K562 (cell line): ENCODE data around the gene C22orf39. TPM values are rescaled to one million over a fixed set of nuclear protein-coding genes. Genes with fewer than 3 reads are reported as not detected.
A peak's percentile ranks its signal among the peaks of the same experiment; 100 is the strongest.

Experiments
- DIDO1 ChIP-seq: fragments of 450-650 bp; IDR thresholded peaks from 2 replicates; pipeline ENCODE4 v1.6.1; 2016; ENCODE audit warnings: low read depth, missing biosample characterization, missing genetic modification characterization
- IRF2 ChIP-seq: sonication (generic); formaldehyde crosslinking; IDR thresholded peaks from 2 replicates; pipeline ENCODE4 v1.8.1; 2022; ENCODE audit warnings: mild to moderate bottlenecking, missing genetic modification reagents
- MCM5 ChIP-seq: fragments of 450-650 bp; IDR thresholded peaks from 2 replicates; pipeline ENCODE4 v1.6.1; 2016; ENCODE audit warnings: low read depth
- MLX ChIP-seq, 2 experiments: fragments of 450-650 bp in 1 of 2; sonication (generic) in 1 of 2; formaldehyde crosslinking; conservative IDR thresholded peaks; 2 replicates each; pipeline versions ENCODE4 v1.4.0 to v1.8.1; 2020 to 2022; ENCODE audit warnings: mild to moderate bottlenecking in 1 of 2, missing genetic modification reagents in 1 of 2
- PBX2 ChIP-seq, 2 experiments: IDR thresholded peaks in 1 of 2; conservative IDR thresholded peaks in 1 of 2; 2 replicates each; pipeline ENCODE4 v1.6.1; 2016; ENCODE audit warnings: low read depth in 2 of 2, mild to moderate bottlenecking in 1 of 2, missing compliant biosample characterization in 1 of 2, missing genetic modification characterization in 1 of 2, moderate library complexity in 1 of 2
- SRSF7 ChIP-seq: fragments of 200-400 bp; formaldehyde crosslinking; optimal IDR thresholded peaks from 2 replicates; pipeline ENCODE3; 2017; ENCODE audit warnings: mild to moderate bottlenecking, low read depth, low read length
- ZFX ChIP-seq: sonication (generic); formaldehyde crosslinking; IDR thresholded peaks from 2 replicates; pipeline ENCODE4 v1.8.0; 2022; ENCODE audit warnings: mild to moderate bottlenecking, missing genetic modification reagents, moderate library complexity
- ZNF586 ChIP-seq: fragments of 450-650 bp; formaldehyde crosslinking; conservative IDR thresholded peaks from 2 replicates; pipeline ENCODE4 v1.4.0; 2020; ENCODE audit warnings: mild to moderate bottlenecking, moderate library complexity
- polyA plus RNA-seq, 8 experiments: library from polyadenylated mRNA; depleted of rRNA in 4 of 8; stranded (reverse) in 5 of 8; unstranded in 3 of 8; fragments of >200 nt; fragmentation: Nextera tagmentation in 2 of 8; fragmentation: Illumina TruSeq in 1 of 8; extraction: Ambion mirVana in 2 of 8; extraction: Trizol in 1 of 8; gene quantifications; 2 replicates each; pipeline versions ENCODE4 v1.2.1 to v1.2.3, GENCODE V29; 2011 to 2014; ENCODE audit warnings: inconsistent platforms in 1 of 8, missing spikeins in 1 of 8
- total RNA-seq, 7 experiments: library from RNA; depleted of rRNA in 6 of 7; stranded (reverse); fragments of >200 nt in 6 of 7; fragmentation: Illumina TruSeq in 2 of 7; extraction: Trizol in 2 of 7; gene quantifications; 2 replicates each; pipeline versions ENCODE4 v1.2.1 to v1.2.3, GENCODE V29; 2011 to 2021; ENCODE audit warnings: low replicate concordance in 1 of 7
- TF ChIP-seq, protein P1 (sequence below): IDR thresholded peaks from 3 replicates; pipeline ENCODE4 v1.6.1; 2011; ENCODE audit warnings: borderline replicate concordance, mild to moderate bottlenecking, moderate library complexity; ENCODE audit not compliant: insufficient read length; ENCODE audit errors: extremely low read depth
- TF ChIP-seq, protein P2 (sequence below): IDR thresholded peaks from 2 replicates; pipeline ENCODE4 v1.6.1; 2012; ENCODE audit warnings: low read depth, low read length, improper control_type of control experiment, borderline replicate concordance

C22orf39 gene
- total and polyA plus RNA-seq, 9 of the 15 experiments (the other 6 are each of a cell fraction or from before 2014, with no cell fraction given): 20.4 to 139 (median 66.8) TPM

DNA sequence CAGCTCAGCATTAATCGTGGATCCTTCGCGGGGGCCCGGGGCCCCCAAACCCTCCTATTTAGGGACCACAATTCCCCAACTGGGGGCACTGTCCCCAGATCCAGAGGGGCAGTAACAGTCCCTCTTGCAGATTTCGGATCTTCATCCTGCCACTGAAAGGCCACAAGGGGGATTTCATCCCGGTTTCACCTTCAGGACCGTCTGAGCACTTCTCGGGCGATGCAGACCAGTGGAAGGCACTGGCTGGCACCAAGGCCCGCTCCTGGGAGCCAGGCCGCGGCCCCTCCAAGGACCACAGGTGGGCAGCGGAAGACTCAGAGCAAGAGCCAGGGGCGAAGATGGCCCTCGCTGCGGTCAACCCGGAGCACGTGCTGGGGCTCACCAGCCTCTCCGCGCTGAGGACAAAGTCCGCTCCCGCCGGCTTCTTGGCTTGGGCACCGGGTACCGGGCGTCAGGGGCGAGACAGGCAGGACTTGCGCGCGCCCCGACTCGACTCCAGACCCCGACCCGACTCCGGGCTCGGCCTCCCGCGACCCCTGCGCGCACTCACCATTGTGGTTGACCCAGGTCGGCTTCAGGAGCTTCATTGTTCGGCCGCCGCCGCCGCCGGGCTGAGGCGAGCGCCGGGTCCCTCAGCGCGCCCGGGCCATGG, 16.5 kb downstream of the C22orf39 start (continued):
- TF ChIP-seq, protein P1, sequence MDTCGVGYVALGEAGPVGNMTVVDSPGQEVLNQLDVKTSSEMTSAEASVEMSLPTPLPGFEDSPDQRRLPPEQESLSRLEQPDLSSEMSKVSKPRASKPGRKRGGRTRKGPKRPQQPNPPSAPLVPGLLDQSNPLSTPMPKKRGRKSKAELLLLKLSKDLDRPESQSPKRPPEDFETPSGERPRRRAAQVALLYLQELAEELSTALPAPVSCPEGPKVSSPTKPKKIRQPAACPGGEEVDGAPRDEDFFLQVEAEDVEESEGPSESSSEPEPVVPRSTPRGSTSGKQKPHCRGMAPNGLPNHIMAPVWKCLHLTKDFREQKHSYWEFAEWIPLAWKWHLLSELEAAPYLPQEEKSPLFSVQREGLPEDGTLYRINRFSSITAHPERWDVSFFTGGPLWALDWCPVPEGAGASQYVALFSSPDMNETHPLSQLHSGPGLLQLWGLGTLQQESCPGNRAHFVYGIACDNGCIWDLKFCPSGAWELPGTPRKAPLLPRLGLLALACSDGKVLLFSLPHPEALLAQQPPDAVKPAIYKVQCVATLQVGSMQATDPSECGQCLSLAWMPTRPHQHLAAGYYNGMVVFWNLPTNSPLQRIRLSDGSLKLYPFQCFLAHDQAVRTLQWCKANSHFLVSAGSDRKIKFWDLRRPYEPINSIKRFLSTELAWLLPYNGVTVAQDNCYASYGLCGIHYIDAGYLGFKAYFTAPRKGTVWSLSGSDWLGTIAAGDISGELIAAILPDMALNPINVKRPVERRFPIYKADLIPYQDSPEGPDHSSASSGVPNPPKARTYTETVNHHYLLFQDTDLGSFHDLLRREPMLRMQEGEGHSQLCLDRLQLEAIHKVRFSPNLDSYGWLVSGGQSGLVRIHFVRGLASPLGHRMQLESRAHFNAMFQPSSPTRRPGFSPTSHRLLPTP: no peak
- TF ChIP-seq IRF2 (no peak), ZFX (CRISPR knock-in tag) (no peak), MCM5 (no peak), PBX2 (CRISPR knock-in tag; IDR thresholded peaks at IDR 0.05; ENCODE audit: low read depth) (no peak), PBX2 (tag; conservative IDR thresholded peaks at IDR 0.05; ENCODE audit: low read depth) (no peak), ZNF586 (CRISPR knock-in tag) (peak; percentile 81; the same call in 1 of the 2 replicates), DIDO1 (tag) (peak; percentile 46; the same call in 1 of the 2 replicates), MLX (CRISPR knock-in tag; conservative IDR thresholded peaks at IDR 0.05) (no peak; a peak in 1 of 4 replicates), SRSF7 (no peak)
- TF ChIP-seq, protein P2, sequence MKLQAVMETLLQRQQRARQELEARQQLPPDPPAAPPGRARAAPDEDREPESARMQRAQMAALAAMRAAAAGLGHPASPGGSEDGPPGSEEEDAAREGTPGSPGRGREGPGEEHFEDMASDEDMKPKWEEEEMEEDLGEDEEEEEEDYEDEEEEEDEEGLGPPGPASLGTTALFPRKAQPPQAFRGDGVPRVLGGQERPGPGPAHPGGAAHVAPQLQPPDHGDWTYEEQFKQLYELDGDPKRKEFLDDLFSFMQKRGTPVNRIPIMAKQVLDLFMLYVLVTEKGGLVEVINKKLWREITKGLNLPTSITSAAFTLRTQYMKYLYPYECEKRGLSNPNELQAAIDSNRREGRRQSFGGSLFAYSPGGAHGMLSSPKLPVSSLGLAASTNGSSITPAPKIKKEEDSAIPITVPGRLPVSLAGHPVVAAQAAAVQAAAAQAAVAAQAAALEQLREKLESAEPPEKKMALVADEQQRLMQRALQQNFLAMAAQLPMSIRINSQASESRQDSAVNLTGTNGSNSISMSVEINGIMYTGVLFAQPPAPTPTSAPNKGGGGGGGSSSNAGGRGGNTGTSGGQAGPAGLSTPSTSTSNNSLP: no peak
